Measurements from ENCODE around the gene ERVW-1.
"Not testable (repeated sequence)": the region's sequence is repeated elsewhere in the genome, so short reads cannot be mapped to it uniquely, and the experiment has no call there.

ERVW-1 gene, protein sequence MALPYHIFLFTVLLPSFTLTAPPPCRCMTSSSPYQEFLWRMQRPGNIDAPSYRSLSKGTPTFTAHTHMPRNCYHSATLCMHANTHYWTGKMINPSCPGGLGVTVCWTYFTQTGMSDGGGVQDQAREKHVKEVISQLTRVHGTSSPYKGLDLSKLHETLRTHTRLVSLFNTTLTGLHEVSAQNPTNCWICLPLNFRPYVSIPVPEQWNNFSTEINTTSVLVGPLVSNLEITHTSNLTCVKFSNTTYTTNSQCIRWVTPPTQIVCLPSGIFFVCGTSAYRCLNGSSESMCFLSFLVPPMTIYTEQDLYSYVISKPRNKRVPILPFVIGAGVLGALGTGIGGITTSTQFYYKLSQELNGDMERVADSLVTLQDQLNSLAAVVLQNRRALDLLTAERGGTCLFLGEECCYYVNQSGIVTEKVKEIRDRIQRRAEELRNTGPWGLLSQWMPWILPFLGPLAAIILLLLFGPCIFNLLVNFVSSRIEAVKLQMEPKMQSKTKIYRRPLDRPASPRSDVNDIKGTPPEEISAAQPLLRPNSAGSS

DNA sequence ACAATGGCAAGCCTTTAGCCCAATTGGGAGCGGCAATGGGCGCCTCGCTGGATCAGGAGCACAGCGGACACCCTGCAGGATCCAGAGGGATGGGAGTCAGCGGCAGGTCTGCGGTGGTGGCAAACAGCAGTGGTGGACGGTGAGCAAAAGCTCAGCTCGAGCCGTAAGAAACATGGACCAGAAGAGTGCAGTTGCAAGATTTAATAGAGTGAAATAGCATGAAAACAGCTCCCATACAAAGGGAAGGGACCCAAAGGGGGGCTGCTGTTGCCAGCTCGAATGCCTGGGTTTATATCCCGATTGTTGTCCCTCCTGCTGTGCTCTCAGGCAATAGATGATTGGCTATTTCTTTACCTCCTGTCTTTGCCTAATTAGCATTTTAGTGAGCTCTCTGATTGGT is at the start of gene ERVW-1:
Gene ERVW-1 (minus strand): TSS at position 266 of the 400 bp plus-strand sequence. CDS start 7,565 bp downstream, outside the sequence.
- not testable (repeated sequence) for DNase-seq

DNA sequence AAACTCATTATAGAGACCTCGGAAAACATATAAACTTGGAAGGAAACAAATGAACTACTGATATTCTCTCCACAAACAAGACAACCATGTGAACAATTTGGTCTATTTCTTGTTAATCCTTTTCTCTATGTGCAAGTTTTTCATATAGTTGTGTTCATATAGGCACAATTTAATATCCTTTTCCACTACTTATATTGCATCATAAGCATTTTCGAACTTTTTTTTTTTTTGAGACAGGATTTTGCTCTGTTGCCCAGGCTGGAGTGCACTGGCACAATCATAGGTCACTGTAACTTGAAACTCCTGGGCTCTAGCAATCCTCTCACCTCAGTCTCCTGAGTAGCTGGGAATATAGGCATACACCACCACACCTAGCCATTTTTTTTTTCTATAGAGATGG is 45.4 kb upstream of the ERVW-1 start:
- no peak for DNase-seq

DNA sequence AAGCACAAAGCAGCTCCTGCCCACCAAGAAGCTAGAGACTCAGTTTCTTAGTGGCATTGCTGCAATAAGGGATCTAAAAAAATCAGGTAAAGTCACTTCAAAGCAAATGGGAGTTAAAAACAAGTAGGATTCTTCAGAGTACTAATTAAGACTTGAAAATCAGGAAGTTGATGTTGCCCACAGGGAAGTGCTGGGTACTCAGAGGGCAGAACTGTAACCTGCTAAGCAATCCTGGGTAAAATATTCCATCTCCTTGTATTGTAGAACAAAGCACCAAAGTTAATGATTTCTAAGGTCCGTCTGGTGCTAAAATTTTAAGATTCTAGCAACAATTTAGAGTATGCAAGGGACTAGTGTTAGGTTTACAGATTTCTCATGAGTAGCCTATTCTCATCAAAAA is 42.3 kb upstream of the ERVW-1 start:
- no peak for DNase-seq

DNA sequence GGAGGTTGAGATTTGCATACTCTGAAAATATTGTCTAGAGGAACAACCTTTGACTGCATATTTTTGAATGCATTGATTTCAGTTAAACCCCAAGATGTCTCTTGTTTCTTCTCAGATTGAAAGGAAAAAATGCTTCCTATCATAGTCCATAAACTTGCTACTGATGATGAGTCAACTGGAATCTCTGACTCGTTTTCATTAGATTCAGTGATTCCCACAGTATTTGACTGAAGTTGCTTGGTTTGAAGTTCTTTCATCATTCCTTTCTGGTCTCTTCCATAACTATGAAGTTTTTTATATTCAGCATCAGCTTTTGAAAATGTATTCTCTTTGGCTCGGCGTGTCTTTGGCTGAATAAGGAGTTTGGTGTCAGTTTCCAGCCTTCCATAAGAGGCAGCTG is 39.9 kb upstream of the ERVW-1 start:
- DNase-seq: no peak

DNA sequence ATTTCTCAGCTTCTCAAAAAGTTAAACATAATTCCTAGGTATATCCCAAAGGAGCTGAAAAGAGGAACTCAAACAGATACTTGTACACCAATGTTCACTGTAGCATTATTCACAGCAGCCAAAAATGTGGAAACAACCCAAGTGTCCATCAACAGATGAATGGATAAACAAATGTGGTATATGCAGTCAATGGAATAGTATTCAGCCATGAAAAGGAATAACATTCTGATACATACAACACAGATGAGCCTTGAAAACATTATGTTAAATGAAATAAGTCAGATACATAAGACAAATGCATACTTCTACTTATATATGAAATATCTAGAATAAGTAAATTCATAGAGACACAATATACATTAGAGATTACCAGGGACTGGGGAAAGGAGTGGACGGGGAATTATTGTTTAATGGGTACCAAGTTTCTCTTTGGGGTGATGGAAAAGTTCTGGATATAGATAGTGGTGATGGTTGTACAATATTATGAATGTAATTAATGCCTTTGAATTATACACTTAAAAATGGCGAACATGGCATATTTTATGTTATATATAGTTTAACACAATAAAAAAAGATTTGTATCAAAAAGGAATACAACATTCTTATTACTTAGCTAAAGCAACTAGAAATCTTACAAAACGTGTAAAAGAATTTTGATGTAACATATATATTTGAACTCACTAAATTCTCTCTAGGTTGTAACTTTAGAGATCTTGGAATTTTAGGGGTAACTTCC is 35.6 kb upstream of the ERVW-1 start:
- no peak for DNase-seq

DNA sequence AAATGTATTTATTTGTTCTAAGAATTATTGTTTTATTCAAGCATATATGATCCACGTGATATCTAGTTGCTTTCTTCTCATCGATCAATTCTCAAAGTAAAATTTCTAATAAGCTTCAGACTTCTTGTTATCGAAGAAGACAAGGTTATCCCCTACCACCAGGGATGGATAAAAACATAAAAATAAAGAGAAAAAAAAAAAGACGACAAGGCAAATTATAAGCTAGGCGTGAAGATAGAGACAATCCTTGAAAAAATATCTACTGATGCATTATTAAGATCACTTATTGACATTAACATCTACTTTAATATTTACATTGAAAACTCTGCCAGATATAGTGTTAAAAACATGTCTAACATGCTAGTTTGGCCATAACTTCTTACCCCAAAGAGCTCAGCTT is 31.2 kb upstream of the ERVW-1 start:
- DNase-seq: no peak

DNA sequence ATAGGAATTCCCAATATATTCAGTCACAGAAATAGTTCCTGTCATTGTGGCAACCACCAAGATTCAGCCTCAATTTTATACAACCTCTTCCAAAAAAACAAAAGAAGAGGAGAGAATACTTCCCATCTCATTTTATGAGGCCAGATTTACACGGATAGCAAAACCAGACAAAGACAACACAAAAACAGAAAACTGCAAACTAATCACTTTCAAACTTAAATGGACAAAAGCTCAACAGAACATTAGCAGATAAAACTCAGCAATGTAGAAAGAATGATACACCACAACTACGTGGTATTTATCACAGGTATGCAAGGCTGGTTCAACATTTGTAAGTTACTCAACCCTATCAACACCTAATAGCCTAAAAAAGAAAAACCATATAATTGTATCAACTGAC is 28.6 kb upstream of the ERVW-1 start:
- DNase-seq: no peak

DNA sequence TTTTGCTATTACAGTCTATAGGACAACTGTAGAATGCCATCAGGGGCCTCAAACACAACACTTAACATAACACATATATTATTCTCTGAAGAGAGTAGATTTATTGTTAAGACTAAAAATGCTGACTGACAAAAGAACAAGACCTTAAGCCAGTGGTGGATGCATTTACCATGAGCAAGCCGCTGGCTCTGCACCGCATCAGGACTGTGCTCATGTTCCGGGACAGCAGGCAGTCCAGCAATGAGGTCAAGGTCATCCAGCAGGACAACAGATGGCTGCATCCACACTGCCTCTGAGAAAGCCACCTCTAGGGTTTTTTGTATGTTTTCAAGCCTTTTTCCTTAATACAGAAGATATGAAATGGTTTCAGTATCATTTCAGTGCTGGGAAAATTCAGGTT is 26.8 kb upstream of the ERVW-1 start:
- DNase-seq: no peak

DNA sequence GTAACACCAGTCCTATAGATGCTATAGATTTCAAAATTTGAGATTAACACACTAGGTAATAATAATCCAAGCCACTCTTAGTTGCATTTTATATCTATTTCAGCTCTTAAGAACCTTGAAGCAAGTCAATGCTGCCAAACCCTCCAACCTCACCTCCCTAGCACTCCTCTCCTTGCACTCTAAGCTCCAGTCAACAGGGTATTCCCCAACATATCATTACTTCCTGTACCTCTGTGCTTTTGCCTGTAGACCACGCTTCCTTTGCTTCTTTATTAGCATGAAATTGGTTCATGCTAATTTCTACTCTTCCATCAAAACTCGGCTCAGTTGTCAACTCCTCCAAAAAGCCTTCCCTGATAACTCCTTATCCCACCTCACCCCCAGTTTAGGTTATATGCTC is 26.0 kb upstream of the ERVW-1 start:
- DNase-seq: no peak

DNA sequence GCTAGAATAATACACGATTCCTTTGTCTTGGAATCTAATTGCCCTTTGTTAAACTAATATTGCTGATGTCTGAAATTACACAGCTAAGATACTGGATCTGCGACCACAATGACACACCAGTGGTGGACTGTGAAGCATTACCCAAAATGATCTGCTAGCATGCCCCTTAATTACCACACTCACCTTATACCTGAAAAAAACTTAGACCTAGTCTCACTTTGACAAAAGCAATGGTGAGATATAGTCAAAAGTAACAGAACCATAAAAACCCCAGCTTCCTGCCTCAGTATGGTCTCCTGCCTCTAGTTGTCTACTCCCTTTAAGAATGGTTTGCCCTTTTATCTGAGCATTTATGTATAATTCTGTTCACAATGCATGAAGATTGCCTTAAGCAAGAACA is 20.8 kb upstream of the ERVW-1 start:
- DNase-seq: no peak

DNA sequence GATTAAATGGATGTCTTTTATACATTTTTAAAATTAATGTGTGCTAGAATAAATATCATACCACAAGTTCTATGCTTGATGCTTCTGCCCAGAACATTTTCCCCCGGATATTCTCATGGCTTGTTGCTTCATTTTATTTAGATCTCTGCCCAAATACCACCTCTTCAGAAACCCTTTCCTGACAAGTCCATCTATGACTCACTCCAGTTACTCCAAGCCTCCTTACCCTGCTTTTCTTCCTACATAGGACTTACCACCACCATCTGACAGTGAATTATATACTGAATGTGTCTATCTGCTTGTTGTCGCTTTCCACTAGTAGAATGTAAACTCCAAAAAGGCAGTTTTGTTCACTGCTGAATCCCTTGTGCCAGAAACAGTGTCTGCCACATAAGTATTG is 19.1 kb upstream of the ERVW-1 start:
- no peak for DNase-seq

DNA sequence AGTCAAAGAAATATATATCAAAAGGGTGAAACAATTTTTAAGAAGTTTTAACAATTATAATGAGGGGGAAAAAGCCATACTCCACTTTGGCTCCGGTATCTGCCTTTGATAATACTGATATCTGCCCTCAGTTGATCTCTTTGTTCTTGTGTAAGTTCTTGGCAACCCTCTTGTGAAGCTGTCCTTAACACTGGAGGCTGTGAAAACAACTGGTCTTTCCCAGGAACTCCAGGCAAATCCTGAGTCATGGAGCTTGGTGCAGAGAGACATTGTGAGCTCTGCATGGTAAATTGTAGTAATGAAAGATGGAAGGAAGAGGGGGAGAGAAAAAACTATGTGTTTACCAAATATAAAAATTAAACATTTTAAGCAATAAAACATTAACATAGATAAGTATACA is 11.9 kb upstream of the ERVW-1 start:
- no peak for DNase-seq

DNA sequence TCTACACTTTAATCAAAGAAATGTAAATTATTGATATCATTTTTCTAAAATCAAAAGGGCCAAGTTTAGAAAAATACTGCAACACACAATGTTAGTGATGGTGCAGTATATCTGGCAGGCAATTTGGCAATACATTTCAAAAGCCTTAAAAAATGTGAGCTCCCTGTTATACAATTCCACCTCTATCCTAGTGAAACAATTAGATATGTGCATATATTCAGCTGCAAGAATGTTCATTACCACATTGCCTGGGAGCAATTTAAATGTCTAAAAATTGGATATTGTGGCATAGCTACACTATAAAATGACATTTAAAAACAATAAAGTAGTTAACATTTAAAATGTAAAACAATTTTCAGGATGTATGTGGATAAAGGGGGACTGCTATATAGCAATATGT is 10.1 kb upstream of the ERVW-1 start:
- DNase-seq: no peak

DNA sequence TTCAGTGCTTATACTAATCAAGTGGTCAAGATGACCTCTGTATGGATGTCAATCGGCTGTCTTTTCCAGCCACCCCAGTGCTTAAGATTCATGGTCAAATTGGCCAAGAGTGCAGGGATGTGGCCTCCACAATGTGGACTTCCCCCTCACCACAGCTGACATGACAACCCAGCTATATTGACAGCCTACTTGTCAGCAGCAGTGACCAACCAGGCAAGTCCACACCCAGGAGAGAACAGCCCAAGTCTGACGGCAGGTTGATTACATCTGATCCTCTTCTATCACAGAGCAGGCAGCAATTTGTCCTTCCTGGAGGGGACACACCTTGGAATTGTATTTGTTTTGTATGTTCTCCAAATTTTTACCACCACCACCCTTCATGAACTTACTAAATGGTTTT is 8.2 kb upstream of the ERVW-1 start:
- DNase-seq: no peak

DNA sequence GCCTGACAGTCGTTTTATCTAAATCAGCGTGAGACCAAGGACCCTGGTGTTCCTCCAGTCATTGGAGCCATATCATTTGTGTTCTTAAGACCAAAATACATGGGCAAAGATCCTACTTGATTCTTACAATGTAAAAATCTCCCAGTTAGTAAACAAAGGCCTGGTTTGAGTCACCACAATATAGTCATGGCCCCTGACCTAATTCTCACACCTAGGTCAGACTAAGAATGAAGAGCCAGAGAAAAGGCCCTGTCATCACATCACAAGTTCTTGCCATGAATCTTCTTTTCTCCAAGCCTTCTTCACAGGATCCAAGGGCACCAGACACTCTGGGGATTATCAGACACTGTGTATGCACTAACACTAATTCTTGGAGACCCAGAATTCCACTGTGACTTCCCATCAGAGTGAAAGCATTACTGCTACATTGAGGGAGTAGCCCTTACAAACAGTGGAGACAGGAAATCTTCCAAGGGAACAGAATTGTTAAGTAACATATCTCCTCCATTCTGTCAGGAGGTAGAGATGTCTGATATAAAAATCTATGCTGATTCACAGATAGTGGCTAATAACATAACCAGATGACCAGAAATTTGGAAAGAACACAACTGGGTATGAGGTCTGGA is 7.6 kb upstream of the ERVW-1 start:
- DNase-seq: no peak

DNA sequence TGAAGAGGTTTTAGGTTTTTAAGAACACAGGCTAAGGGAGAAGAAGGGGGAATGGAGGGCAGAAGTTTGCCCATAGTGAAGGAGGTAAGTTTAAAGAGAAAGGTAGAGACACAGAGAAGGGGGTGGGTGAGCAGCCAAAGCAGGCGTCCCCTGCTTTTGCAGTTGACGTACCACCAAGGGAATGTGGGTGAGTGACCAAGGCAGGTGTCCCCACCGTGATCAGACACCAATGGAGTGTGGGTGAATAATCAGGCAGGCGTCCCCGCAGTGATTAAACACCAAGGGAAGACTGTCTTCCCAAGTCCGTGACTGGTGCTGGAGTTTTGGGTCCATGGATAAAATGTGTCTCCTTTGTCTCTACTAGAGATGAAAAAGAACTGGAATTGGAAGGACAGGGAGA is 6.5 kb upstream of the ERVW-1 start:
- not testable (repeated sequence) for DNase-seq

DNA sequence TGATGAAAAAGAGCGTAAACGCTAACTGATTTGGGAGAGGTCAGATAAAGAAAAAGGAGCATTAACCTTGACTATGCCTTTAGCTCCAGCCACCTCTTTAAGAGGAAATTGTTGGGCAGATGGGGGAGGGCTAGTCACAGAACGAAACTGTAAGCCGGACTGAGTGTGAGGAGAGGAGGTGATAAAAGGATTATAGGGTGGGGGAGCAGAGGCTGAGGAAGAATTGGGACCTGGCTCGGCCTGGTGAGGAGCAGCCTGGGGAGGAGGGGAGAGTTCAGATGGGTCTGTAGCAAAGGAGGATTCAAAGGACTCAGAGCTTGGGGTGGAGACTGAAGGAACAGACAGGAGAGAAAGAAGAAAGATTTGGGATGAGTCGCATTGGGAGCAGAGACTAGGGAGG is 5.9 kb upstream of the ERVW-1 start:
- DNase-seq: not testable (repeated sequence)

DNA sequence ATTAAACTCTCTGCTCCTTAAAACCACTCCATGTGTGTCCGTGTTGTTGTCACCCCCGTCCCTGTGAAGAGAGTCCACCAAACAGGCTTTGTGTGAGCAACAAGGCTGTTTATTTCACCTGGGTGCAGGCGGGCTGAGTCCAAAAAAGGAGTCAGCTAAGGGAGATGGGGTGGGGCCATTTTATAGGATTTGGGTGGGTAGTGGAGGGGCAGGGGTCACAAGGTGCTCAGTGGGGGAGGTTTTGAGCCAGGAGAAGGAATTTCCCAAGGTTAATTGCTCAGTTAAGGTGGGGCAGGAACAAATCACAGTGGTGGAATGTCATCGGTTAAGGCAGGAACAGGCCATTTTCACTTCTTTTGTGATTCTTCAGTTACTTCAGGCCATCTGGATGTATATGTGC is 1.4 kb upstream of the ERVW-1 start:
- DNase-seq: not testable (repeated sequence)

DNA sequence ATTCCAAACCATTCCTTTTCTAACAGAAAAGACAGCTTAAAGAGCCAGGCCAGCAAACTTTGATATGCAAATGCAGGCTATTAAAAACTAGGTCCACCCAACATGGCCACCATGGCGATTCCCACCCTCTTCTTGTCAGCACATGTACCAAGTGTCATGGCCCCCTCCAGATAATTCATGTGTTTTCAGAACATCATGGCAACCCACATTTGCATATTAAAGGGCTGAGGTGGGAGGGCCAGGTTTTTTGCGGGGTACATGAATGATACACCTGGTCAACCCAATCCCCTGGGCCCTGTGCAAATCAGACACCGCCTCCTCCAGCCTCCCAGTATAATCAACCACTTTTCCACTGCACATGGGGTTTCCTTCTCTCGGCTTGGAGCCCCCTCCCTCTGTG is 965 bp upstream of the ERVW-1 start:
- DNase-seq: no peak

DNA sequence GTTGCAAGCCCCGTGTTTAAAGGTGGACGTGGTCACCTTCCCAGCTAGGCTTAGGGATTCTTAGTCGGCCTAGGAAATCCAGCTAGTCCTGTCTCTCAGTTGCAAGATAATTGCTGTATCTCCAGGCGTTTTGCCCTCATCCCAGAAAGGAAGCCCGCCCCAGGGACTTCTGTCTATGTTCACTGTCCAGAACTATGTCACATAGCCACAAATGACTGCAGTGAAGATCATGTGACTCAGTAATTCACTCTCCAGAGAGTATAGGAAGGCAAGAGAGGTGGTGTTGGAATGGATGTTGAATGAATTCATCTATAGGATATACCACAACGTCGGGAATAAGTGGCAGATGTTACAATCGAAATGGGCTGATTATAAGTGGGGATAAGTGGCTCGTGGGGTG is 349 bp upstream of the ERVW-1 start:
- no peak for DNase-seq

DNA sequence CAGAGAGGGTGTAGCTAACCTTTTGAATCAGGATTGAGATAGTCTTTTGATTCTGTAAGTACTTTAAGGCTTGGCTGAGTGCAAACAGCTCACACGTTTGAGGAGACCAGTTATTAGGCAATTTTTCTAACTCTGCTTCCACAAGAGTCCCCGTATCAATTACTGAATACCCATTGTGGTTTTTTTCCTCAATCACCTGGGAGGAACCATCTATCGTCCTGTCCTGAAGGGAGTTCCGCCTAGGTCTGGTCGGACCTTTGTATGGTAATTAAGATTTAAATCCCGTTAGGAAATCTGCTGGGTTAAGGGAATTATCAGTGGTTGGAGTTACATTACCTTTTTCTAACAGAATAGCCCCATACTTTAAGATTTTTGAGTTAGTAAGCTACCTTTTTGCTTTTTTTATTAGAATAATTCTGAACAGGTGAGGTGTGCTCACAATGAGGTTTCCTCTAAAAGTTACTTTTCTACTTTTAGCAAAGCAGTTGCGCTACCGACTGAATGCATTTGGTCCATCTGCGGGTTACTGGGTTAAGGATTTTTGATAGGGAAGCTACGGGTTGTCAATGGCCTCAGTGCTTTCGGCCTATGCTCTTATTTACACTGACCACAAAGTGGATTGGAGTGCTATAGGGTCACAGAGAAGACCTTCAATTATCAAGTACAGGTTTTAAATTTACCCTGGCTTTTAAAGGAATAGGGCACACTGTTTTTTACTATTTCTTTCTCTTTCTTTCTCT is 1.7 kb downstream of the ERVW-1 start:
- DNase-seq: not testable (repeated sequence)

DNA sequence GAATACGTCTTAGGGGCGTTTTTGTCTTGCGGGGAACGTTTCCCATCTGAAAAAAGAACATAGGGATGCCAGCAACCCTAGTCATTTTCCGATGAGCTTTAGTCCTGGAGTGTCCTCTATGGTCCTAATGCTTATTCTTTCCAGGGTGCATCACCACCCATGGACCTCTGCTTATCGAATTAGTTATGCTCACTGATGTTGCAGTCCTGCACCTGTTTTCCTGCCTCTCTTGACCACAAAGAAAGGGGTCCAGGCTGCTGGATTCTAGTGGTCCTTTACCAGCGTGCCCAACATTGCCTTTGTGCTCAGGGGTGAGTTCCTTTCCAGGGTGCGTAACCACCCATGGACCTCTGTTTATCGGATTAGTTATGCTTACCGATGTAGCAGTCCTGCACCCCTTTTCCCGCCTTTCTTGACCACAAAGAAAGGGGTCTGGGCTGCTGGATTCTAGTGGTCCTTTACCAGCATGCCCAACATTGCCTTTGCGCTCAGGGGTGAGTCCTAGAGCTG is 2.4 kb downstream of the ERVW-1 start:
- DNase-seq: not testable (repeated sequence)

DNA sequence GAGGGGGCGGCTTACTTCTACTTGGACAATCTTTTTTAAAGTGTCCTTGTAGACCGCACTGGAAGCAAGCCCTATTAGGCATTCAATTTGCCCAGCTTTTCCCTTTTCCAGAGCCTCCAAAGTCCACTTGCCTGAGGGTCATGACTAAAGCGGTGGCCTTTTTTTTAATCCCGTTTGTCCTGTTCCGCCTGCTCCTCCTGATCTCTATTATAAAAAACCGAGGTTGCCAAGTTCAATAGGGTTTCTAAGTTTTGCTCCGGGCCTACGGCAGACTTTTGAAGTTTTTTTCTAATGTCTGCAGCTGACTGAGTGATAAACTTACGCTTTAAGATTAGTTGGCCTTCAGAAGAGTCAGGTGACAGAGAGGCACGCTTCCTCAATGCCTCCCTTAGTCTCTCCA is 3.8 kb downstream of the ERVW-1 start:
- not testable (repeated sequence) for DNase-seq
